HG02571 (cell line): ENCODE measurements around the gene TPMT.

ENCODE experiments used
- ATAC-seq: cut with Tn5 transposase; IDR thresholded peaks from one replicate; pipeline ENCODE4 v1.9.1; 2021; ENCODE audit warnings: mild to moderate bottlenecking, moderate library complexity; ENCODE audit not compliant: unreplicated experiment

The TPMT gene

GRCh38 chr6:18119236-18119635 is 35.6 kb downstream of the TPMT start:
- no peak for ATAC-seq

GRCh38 chr6:18118330-18118729 is 36.5 kb downstream of the TPMT start:
- ATAC-seq: no peak

GRCh38 chr6:18117136-18117535 is 37.7 kb downstream of the TPMT start:
- ATAC-seq: no peak

GRCh38 chr6:18115356-18115755 is 39.5 kb downstream of the TPMT start:
- ATAC-seq: no peak

GRCh38 chr6:18110162-18110561 is 44.7 kb downstream of the TPMT start:
- no peak for ATAC-seq

- no peak for ATAC-seq
These were observed 47.8 kb downstream of the TPMT start for GRCh38 chr6:18107061-18107460.

GRCh38 chr6:18102783-18103509 is 51.9 kb downstream of the TPMT start:
- ATAC-seq: no peak

- no peak for ATAC-seq
These were observed 53.0 kb downstream of the TPMT start for GRCh38 chr6:18101873-18102272.

GRCh38 chr6:18101271-18101670 is 53.6 kb downstream of the TPMT start:
- no peak for ATAC-seq

GRCh38 chr6:18100296-18100695 is 54.6 kb downstream of the TPMT start:
- no peak for ATAC-seq

- no peak for ATAC-seq
These were observed 55.4 kb downstream of the TPMT start for GRCh38 chr6:18099511-18099910.

- no peak for ATAC-seq
These were observed 58.5 kb downstream of the TPMT start for GRCh38 chr6:18096423-18096822.

GRCh38 chr6:18091382-18091781 is 63.5 kb downstream of the TPMT start:
- ATAC-seq: no peak

- no peak for ATAC-seq
These were observed 64.5 kb downstream of the TPMT start for GRCh38 chr6:18090349-18090786.

GRCh38 chr6:18088419-18089296 is 66.2 kb downstream of the TPMT start:
- ATAC-seq: no peak

GRCh38 chr6:18087396-18088165 is 67.3 kb downstream of the TPMT start:
- ATAC-seq: no peak

- no peak for ATAC-seq
These were observed 73.7 kb downstream of the TPMT start for GRCh38 chr6:18081025-18081668.

GRCh38 chr6:18080544-18080943 is 74.3 kb downstream of the TPMT start:
- ATAC-seq: no peak

GRCh38 chr6:18078866-18079265 is 76.0 kb downstream of the TPMT start:
- ATAC-seq: no peak
